Activated T-helper 1 cell treated with Interleukin-2 at 50 U/mL for 16 hours (primary cell): ENCODE measurements around the gene DEFB129.
"Not testable (repeated sequence)": the region's sequence is repeated elsewhere in the genome, so short reads cannot be mapped to it uniquely, and the experiment has no call there.

Experiments
- DNase-seq: peaks from one replicate; pipeline ENCODE4 v3.0.0-alpha.2; 2020; ENCODE audit warnings: low read depth

The DEFB129 gene, protein sequence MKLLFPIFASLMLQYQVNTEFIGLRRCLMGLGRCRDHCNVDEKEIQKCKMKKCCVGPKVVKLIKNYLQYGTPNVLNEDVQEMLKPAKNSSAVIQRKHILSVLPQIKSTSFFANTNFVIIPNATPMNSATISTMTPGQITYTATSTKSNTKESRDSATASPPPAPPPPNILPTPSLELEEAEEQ

GRCh38 chr20:226958-227357, at the start of gene DEFB129:
DEFB129 (plus strand) TSS chr20:227258; CDS start chr20:227289, 31 bp downstream.
- DNase-seq, result no peak

- DNase-seq, result no peak
Observed at GRCh38 chr20:184288-184687, 42.8 kb upstream of the DEFB129 start.

- DNase-seq, result no peak
Observed at GRCh38 chr20:187733-188132, 39.3 kb upstream of the DEFB129 start.

- DNase-seq, result no peak
Observed at GRCh38 chr20:189611-190010, 37.4 kb upstream of the DEFB129 start, which contains the start of gene DEFB128. DEFB128 (minus strand) TSS chr20:189711; CDS start chr20:189623, 88 bp downstream.

- DNase-seq, result no peak
Observed at GRCh38 chr20:198225-198624, 28.8 kb upstream of the DEFB129 start.

DNA sequence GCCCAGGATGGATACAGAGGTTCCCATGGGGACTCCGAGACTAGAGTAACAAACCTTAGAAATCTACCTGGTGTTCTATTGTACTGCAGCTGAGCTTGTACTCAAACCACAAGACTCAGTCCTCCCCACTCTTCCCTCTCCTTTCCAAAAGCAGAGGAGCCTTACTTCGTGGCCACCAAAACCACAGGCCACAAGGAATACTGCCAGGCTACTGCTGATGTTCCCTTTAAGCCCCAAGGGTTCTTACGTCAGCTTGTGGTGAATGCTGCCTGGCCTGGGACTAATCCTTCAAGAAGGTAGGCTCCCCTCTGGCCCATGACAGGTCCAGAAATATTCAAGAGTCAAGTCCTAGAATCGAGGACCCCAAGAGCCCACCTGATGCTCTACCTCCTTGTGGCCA, 27.1 kb upstream of the DEFB129 start:
- DNase-seq, result no peak

GRCh38 chr20:203630-204029, 23.4 kb upstream of the DEFB129 start:
- DNase-seq, result not testable (repeated sequence)

DNA sequence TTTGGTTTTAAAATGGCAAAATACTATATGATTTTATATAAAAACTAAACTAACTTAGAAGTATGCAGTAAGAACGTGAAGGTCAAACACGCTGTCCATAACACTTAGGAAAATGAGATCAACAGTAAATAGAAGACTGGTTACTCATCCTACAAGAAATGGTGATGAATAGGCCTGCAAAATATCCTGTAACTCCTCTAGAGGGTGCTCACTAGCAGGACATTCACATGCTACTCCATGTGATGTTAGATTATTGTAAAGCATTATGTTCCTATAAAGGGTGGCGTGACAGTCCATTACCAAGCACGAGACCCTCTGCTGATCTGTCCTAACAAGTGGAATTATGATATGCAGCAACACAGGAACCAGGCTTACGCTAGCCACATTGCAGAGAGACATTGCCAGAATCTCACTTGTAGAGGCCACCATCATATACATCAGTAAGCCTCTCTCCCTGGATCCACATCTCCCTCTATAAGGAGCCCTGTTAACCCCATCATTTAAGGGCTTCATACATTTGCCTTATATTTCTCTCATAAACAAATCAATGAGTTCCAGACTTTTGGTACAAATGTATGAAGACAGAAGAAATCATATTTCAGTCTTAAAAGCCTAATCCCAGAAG, 18.0 kb upstream of the DEFB129 start:
- no peak for DNase-seq

- no peak for DNase-seq
Observed at GRCh38 chr20:210809-211502, 16.1 kb upstream of the DEFB129 start.

DNA sequence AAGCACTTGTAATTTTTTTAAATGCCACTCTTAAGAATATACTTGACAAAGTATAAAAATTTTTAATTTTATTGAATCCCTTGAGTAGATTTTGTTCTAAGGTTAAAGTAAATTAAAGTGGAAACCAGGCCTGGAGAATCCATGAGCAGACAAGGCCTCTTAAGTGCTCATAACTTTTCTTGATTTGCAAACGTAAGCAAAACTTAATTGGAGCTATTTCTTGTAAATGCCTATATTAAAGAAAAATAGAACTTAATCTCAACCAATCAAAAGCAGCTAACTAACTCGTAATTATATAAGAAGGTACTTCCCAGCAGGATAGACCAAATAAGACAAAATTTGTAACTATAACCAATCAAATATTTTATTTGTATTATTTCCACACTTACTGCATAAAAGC, 12.7 kb upstream of the DEFB129 start:
- no peak for DNase-seq

DNA sequence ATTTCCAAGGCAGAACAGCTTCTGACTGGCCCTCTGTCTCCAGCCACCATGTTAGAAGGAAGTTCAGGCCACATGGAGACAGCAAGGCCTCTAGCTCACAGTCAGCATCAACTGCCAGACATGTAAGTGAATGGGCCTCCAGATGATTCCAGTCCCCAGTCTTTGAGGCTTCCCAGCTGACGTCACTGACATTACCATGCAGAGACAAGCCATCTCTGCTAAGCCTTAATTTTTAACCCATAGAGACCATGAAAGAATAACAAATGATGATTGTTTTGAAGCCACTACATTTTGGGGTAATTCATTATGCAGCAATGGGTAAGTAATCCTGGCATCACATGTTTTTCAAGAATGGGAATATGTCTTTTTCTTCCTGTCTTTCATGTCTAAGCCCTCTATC, 11.3 kb upstream of the DEFB129 start:
- DNase-seq, result no peak

DNA sequence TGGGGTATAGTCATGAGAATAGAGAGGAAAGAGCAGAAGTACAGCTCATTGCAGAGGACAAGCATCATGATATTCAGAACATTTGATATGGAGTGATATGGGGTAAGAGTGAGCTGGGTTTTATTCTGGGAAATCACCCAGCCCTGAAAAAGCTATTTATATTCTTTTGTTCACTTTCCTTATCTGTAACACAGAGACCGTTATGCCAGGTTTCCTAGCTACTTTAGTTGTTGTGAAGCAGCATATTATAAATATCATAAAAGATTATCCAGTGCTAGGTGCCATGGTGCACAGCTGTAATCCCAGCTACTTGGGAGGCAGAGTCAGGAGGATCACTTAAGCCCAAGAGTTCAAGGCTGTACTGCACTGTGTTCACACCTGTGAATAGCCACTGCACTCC, 9.8 kb upstream of the DEFB129 start:
- no peak for DNase-seq

DNA sequence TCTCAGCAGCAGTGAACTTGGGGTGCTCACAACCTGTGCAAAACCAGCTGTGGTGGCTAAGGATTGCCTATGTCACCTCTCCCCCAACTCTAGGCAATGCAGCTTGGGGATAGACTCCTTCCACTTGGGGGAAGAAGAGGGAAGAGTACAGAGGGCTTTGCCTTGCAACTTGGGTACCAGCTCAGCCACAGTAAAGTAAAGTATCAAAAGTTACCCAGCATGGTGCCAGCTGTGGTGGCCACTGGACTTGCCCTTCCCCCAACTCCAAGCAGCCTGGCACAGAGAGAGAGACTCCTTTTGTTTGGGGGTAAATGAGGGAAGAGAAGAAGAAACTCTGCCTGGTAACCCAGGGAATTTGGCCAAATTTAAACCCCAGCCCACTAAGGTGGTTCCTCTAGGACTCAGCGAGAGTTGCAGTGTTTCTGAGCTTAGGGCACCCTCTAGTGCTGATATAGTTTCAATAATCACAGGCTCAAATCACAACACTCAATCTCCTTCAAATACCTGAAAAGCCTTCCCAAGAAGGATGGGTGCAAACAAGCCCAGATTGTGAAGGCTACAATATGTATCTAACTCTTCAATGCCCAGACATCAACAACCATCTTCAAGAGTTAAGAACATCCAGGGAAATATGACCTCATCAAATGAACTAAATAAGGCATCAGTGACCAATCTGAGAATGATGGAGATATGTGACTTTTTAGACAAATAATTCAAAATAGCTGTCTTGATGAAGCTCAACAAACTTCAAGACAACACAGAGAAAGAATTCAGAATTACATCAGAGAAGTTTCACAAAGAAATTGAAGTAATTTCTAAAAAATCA, 7.6 kb upstream of the DEFB129 start:
- no peak for DNase-seq

GRCh38 chr20:221258-221830, 5.7 kb upstream of the DEFB129 start:
- no peak for DNase-seq

DNA sequence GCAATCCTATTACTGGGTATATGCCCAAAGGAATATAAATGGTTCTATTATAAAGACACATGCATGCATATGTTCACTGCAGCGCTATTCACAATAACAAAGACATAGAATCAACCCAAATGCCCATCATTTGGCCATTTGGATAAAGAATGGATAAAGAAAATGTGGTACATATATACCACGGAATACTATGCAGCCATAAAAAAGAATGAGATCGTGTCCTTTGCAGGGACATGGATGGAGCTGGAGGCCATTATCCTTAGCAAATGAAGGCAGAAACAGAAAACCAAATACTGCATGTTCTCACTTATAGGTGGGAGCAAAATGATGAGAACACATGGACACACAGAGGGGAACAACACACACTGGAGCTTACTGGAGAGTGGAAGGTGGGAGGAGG, 1.2 kb upstream of the DEFB129 start:
- not testable (repeated sequence) for DNase-seq

GRCh38 chr20:227439-228105, 514 bp downstream of the DEFB129 start:
- no peak for DNase-seq

- no peak for DNase-seq
Observed at GRCh38 chr20:235891-236290, 8.8 kb downstream of the DEFB129 start.

- no peak for DNase-seq
Observed at GRCh38 chr20:237489-237888, 10.4 kb downstream of the DEFB129 start.

DNA sequence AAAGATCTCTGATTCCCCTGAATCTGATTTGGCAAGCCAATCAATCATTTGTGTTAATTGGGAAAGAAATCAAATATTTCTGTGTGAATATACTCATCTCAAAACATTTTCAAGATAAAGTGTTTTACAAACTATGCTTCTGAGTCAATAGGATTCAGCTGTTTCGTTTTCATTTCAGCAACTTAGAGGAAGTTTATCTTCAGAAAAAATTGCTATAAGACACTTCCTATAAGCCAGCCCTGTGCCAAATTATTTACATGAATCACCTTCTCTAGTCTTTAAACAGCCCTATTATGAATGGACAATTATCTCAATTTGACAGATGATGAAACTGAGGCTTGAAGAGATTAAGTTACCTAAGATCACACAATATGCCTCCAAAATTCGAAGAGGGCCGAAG, 10.9 kb downstream of the DEFB129 start:
- no peak for DNase-seq

DNA sequence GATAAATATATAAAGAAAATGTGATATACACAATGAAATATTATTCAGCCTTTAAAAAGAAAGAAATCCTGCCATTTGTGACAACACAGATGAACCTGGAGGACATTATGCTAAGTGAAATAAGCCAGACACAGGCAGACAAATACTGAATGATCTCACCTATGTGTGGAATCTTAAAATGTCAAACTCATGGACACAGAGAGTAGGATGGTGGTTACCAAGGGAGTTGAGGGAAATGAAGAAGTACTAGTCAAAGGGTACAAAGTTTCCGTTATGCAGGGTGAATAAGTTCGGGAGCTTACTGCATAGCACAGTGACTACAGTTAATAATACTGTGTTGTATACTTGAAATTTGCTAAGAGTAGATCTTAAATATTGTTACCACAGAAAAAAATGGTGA, 15.8 kb downstream of the DEFB129 start:
- DNase-seq, result no peak

DNA sequence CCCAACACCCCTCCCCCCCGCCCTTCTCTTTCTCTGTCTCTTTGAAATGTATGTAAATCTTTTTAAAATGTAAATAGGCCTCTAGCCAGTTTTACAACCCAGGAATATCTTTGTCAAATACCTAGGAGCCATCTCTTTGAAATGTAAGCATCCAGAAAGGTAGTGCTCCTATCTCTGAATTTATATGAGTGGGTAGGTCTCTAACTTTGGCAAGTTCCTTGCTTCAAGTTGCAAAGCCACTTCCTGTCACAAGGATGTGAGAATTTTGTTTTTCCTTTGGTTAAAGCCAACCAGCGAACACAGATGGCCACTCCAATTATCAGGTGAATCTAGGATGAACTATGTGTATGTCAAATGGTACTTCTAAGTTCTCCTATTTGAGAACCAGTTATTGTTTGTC, 24.3 kb downstream of the DEFB129 start:
- DNase-seq, result no peak

- no peak for DNase-seq
Observed at GRCh38 chr20:252801-253200, 25.7 kb downstream of the DEFB129 start.
